HepG2 (cell line): Measurements from ENCODE around the gene OTUD7B. TPM values are rescaled to one million over a fixed set of nuclear protein-coding genes. Genes with fewer than 3 reads are reported as not detected.

Experiments
- ASH2L ChIP-seq: fragments of 300-600, 200-600 bp; sonication (generic); IDR thresholded peaks from 2 replicates; pipeline ENCODE4 v1.7.0; 2017; ENCODE audit warnings: low read depth, mild to moderate bottlenecking, moderate library complexity, mixed read lengths, low read length; ENCODE audit not compliant: insufficient read length
- ESRRA ChIP-seq: sonication (generic); formaldehyde crosslinking; IDR thresholded peaks from 2 replicates; pipeline ENCODE4 v1.5.1; 2020; ENCODE audit warnings: mild to moderate bottlenecking, low read depth, missing genetic modification reagents
- HOXD1 ChIP-seq: sonication (generic); formaldehyde crosslinking; IDR thresholded peaks from 2 replicates; pipeline ENCODE4 v1.5.0; 2020; ENCODE audit warnings: missing genetic modification reagents
- IKZF5 ChIP-seq: IDR thresholded peaks from 2 replicates; pipeline ENCODE4 v1.6.1; 2018; ENCODE audit warnings: missing genetic modification reagents, mild to moderate bottlenecking, missing compliant biosample characterization
- KDM4B ChIP-seq: sonication (generic); formaldehyde crosslinking; IDR thresholded peaks from 2 replicates; pipeline ENCODE4 v1.4.0; 2020; ENCODE audit warnings: missing genetic modification reagents
- ONECUT2 ChIP-seq: sonication (generic); formaldehyde crosslinking; IDR thresholded peaks from 2 replicates; pipeline ENCODE4 v1.4.0; 2020; ENCODE audit warnings: missing genetic modification reagents
- PAF1 ChIP-seq: IDR thresholded peaks from 2 replicates; pipeline ENCODE4 v1.6.1; 2016; ENCODE audit warnings: missing genetic modification reagents, missing compliant biosample characterization
- RBM39 ChIP-seq: fragments of 200-400 bp; formaldehyde crosslinking; IDR thresholded peaks from one replicate; pipeline ENCODE4 v1.6.1; 2018; ENCODE audit warnings: antibody characterized with exemption, mild to moderate bottlenecking, low read depth, low read length; ENCODE audit not compliant: poor library complexity, severe bottlenecking
- REST ChIP-seq, 2 experiments: IDR thresholded peaks; 2 replicates each; pipeline ENCODE4 v1.6.1; 2011 to 2012; ENCODE audit warnings: low read length in 2 of 2, borderline replicate concordance in 1 of 2, low read depth in 1 of 2, mild to moderate bottlenecking in 1 of 2, moderate library complexity in 1 of 2
- SRSF4 ChIP-seq: fragments of 200-400 bp; formaldehyde crosslinking; IDR thresholded peaks from one replicate; pipeline ENCODE4 v1.6.1; 2018; ENCODE audit warnings: mild to moderate bottlenecking, low read depth, low read length, moderate library complexity; ENCODE audit not compliant: poor library complexity, severe bottlenecking
- WIZ ChIP-seq: sonication (generic); formaldehyde crosslinking; IDR thresholded peaks from 2 replicates; pipeline ENCODE4 v1.5.1; 2020; ENCODE audit warnings: mild to moderate bottlenecking, missing genetic modification reagents
- YEATS2 ChIP-seq: sonication (generic); formaldehyde crosslinking; IDR thresholded peaks from 2 replicates; pipeline ENCODE4 v1.4.0; 2020; ENCODE audit warnings: missing genetic modification reagents, borderline replicate concordance
- ZBTB4 ChIP-seq: sonication (generic); formaldehyde crosslinking; IDR thresholded peaks from 2 replicates; pipeline ENCODE4 v1.4.0; 2020; ENCODE audit warnings: missing genetic modification reagents, mild to moderate bottlenecking, borderline replicate concordance
- ZNF180 ChIP-seq: sonication (generic); formaldehyde crosslinking; IDR thresholded peaks from 2 replicates; pipeline ENCODE4 v1.4.0; 2020; ENCODE audit warnings: low read depth, missing genetic modification reagents, borderline replicate concordance
- ZNF329 ChIP-seq: sonication (generic); formaldehyde crosslinking; IDR thresholded peaks from 2 replicates; pipeline ENCODE4 v1.9.0; 2021; ENCODE audit warnings: low read depth, mild to moderate bottlenecking, missing genetic modification reagents
- ZNF33B ChIP-seq: sonication (generic); formaldehyde crosslinking; IDR thresholded peaks from 2 replicates; pipeline ENCODE4 v1.5.1; 2020; ENCODE audit warnings: mild to moderate bottlenecking, missing genetic modification reagents
- ZNF558 ChIP-seq: sonication (generic); formaldehyde crosslinking; IDR thresholded peaks from 2 replicates; pipeline ENCODE4 v1.9.0; 2022; ENCODE audit warnings: mild to moderate bottlenecking, missing genetic modification reagents, borderline replicate concordance
- polyA plus RNA-seq, 8 experiments: library from polyadenylated mRNA; depleted of rRNA in 3 of 8; stranded (reverse) in 7 of 8; unstranded in 1 of 8; fragments of >200 nt; fragmentation: Illumina TruSeq in 4 of 8; extraction: Trizol in 4 of 8; gene quantifications; 2 replicates each; pipeline versions ENCODE4 v1.2.1 to v1.2.3, GENCODE V29; 2011 to 2016; ENCODE audit warnings: low read depth in 4 of 8, missing spikeins in 1 of 8, mixed read lengths in 1 of 8; ENCODE audit not compliant: insufficient read depth in 1 of 8
- total RNA-seq, 5 experiments: library from RNA; depleted of rRNA; stranded (reverse); fragments of >200 nt; fragmentation: Illumina TruSeq; extraction: Trizol; gene quantifications; 2 replicates each; pipeline ENCODE4 v1.2.3, GENCODE V29; 2016; ENCODE audit warnings: low read depth in 1 of 5
- TF ChIP-seq, protein P1 (sequence below): sonication (generic); IDR thresholded peaks from 2 replicates; pipeline ENCODE4 v1.6.1; 2016; ENCODE audit warnings: low read depth, borderline replicate concordance
- TF ChIP-seq, protein P2 (sequence below): sonication (generic); formaldehyde crosslinking; IDR thresholded peaks from 2 replicates; pipeline ENCODE4 v1.8.1; 2023; ENCODE audit warnings: mild to moderate bottlenecking, missing genetic modification reagents, borderline replicate concordance

Gene OTUD7B
- total and polyA plus RNA-seq, 2 of the 13 experiments (the other 11 are each of a cell fraction or from before 2014, with no cell fraction given), result 5.1 to 11.2 TPM

- TF ChIP-seq ZBTB4 (CRISPR knock-in tag), result peak; percentile 53; the same call in 1 of the 2 replicates
- no peak for TF ChIP-seq ZNF33B (CRISPR knock-in tag)
- peak; percentile 90; the same call in 1 of the 2 replicates for TF ChIP-seq KDM4B
- peak; percentile 98 for TF ChIP-seq ASH2L
- peak; percentile 93 for TF ChIP-seq IKZF5 (CRISPR knock-in tag)
- peak; percentile 61; the same call in 1 of the 2 replicates for TF ChIP-seq HOXD1
- TF ChIP-seq WIZ, result no peak
- no peak for TF ChIP-seq ONECUT2
- TF ChIP-seq, protein P1, sequence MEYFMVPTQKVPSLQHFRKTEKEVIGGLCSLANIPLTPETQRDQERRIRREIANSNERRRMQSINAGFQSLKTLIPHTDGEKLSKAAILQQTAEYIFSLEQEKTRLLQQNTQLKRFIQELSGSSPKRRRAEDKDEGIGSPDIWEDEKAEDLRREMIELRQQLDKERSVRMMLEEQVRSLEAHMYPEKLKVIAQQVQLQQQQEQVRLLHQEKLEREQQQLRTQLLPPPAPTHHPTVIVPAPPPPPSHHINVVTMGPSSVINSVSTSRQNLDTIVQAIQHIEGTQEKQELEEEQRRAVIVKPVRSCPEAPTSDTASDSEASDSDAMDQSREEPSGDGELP, result peak; percentile 82
- TF ChIP-seq, protein P2, sequence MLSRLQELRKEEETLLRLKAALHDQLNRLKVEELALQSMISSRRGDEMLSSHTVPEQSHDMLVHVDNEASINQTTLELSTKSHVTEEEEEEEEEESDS, result no peak
- no peak for TF ChIP-seq ZNF180 (CRISPR knock-in tag)
- TF ChIP-seq PAF1, result no peak
- TF ChIP-seq SRSF4, result no peak
- peak in 1 of 2 experiments; percentile 66; a peak in 1 of 4 replicates for TF ChIP-seq REST (IDR thresholded peaks at IDR 0.05; ENCODE audit: borderline replicate concordance in 1 of 2, low read depth in 1 of 2, low read length in 2 of 2)
- TF ChIP-seq YEATS2 (CRISPR knock-in tag), result peak; percentile 73; the same call in 1 of the 2 replicates
- peak; percentile 97 for TF ChIP-seq RBM39
- TF ChIP-seq ZNF558 (CRISPR knock-in tag), result peak; percentile 94
- no peak; the same call in none of the 2 replicates for TF ChIP-seq ESRRA (CRISPR knock-in tag)
- no peak for TF ChIP-seq ZNF329 (CRISPR knock-in tag)
Measured at GRCh38 chr1:150010393-150011115, at the start of gene OTUD7B (continued).
